AG04450 (cell line): ENCODE results near the gene ESD. TPM values are rescaled to one million over a fixed set of nuclear protein-coding genes. Genes with fewer than 3 reads are reported as not detected.
A peak's percentile ranks its signal among the peaks of the same experiment; 100 is the strongest.

Experiments
- CTCF ChIA-PET: fragments of 300-600, 350-600 bp; formaldehyde crosslinking; extraction: SDS; loops from one replicate; lab custom pipeline; 2022; ENCODE audit warnings: antibody characterized with exemption, inconsistent platforms; lab: Charles Lee
- POLR2A ChIA-PET: fragments of 350-600 bp; formaldehyde crosslinking; extraction: SDS; loops from one replicate; lab custom pipeline; 2021; ENCODE audit warnings: antibody characterized with exemption, inconsistent platforms; lab: Yijun Ruan, JAX
- DNase-seq: peaks from one replicate; pipeline ENCODE4 v3.0.0-alpha.2; 2011; ENCODE audit warnings: low read depth, low spot score
- H3K27ac ChIP-seq: one replicate; pipeline ENCODE4 v1.5.1; 2012; ENCODE audit warnings: low read depth, low read length, control low read depth
- H3K27me3 ChIP-seq: one replicate; pipeline ENCODE4 v1.6.0; 2012; ENCODE audit warnings: low read length; ENCODE audit not compliant: control insufficient read depth, insufficient read depth
- H3K4me3 ChIP-seq: 2 replicates; pipeline ENCODE4 v1.5.1; 2011; ENCODE audit warnings: mild to moderate bottlenecking, low read depth, low read length, control low read depth
- H3K9me3 ChIP-seq: 2 replicates; pipeline ENCODE4 v1.5.1; 2012; ENCODE audit warnings: low read length; ENCODE audit not compliant: control insufficient read depth, insufficient read depth
- CTCF ChIP-seq: IDR thresholded peaks from 2 replicates; pipeline ENCODE4 v1.5.1; 2011; ENCODE audit warnings: low read depth, low read length, control low read depth, inconsistent platforms
- polyA minus RNA-seq: library from RNA; depleted of rRNA, polyadenylated mRNA; stranded (reverse); fragments of >200 nt; gene quantifications from 2 replicates; pipeline ENCODE4 v1.2.3, GENCODE V29; 2011; rRNA and poly(A)+ RNA removed
- polyA plus RNA-seq: library from polyadenylated mRNA; depleted of rRNA; stranded (reverse); fragments of >200 nt; gene quantifications from 2 replicates; pipeline ENCODE4 v1.2.3, GENCODE V29; 2011; rRNA removed

ESD gene
- 180 and 208 TPM in 2 replicates for polyA plus RNA-seq
- 41.4 and 63.7 TPM in 2 replicates for polyA minus RNA-seq

- Histone ChIP-seq H3K27me3 (no peaks in the 10 kb centered on the region), H3K27ac (peak within 1 kb of the TSS; percentile 79), H3K4me3 (peak within 1 kb of the TSS; percentile 88), H3K9me3 (no peaks in the 10 kb centered on the region)
- no peak for TF ChIP-seq CTCF
- DNase-seq: peak; percentile 67
- ChIA-PET POLR2A (interaction anchor here (0.6 kb wide), 2 partner anchors 147 to 620 kb away, joined by 3 read pairs; no protein-coding TSS in a partner anchor), CTCF (no interaction called here)
Measured at GRCh38 chr13:46796515-46797474, at the start of gene ESD. Gene ESD, minus strand, starts transcription at chr13:46797161. Its CDS starts 5,748 bp downstream, at chr13:46791413.

GRCh38 chr13:46846726-46847125, 49.8 kb upstream of the ESD start:
- Histone ChIP-seq H3K27ac (no peak overlapping the region), H3K9me3 (no peaks in the 10 kb centered on the region), H3K27me3 (peaks cover 16% of the 10 kb centered on the region), H3K4me3 (no peak overlapping the region)
- no peak for DNase-seq
- no peak for TF ChIP-seq CTCF
- ChIA-PET CTCF (interaction anchor here (1.0 kb wide), 1 partner anchor 48 kb away, joined by 3 read pairs; no protein-coding TSS in a partner anchor), POLR2A (no interaction called here)

- POLR2A ChIA-PET: no interaction called here
Measured at GRCh38 chr13:46845146-46845545, 48.2 kb upstream of the ESD start.

DNA sequence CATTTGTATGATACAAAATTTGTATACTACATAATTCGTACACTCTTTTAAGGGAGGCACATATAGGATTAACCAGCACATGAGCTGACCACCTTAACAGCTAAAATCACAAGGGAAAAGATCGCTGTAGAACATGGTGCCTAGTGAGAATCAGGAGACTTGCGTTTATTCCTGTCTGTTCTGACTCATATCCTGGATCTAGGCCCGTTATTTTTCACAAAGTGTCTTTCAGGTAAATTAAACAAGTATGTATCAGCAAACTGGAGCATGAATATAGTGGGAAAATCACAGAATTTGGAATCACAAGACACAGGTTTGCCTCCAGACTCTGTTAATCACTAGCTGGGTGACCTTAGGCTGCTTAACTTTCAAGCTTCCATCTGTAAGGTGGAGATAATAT, 47.5 kb upstream of the ESD start:
- Histone ChIP-seq H3K27me3 (peaks cover 13% of the 10 kb centered on the region), H3K27ac (no peak overlapping the region), H3K9me3 (no peaks in the 10 kb centered on the region), H3K4me3 (no peak overlapping the region)
- no peak for TF ChIP-seq CTCF
- no peak for DNase-seq
- CTCF ChIA-PET: interaction anchor here (1.6 kb wide), 1 partner anchor 50 kb away, joined by 6 read pairs; no protein-coding TSS in a partner anchor
- POLR2A ChIA-PET: no interaction called here

More at GRCh38 chr13:46845146-46845545, 48.2 kb upstream of the ESD start:
- Histone ChIP-seq H3K27ac (no peak overlapping the region), H3K9me3 (no peaks in the 10 kb centered on the region), H3K27me3 (peaks cover 16% of the 10 kb centered on the region), H3K4me3 (no peak overlapping the region)
- CTCF ChIA-PET: interaction anchor here (1.6 kb wide), 1 partner anchor 49 kb away, joined by 6 read pairs; no protein-coding TSS in a partner anchor
- DNase-seq: no peak
- TF ChIP-seq CTCF: no peak

- Histone ChIP-seq H3K27ac (no peak overlapping the region), H3K27me3 (peaks cover 12% of the 10 kb centered on the region), H3K9me3 (no peaks in the 10 kb centered on the region), H3K4me3 (no peak overlapping the region)
- ChIA-PET POLR2A (interaction anchor here (0.6 kb wide), 1 partner anchor 18 kb away, joined by 4 read pairs; no protein-coding TSS in a partner anchor), CTCF (interaction anchor here (1.2 kb wide), 1 partner anchor 934 kb away, joined by 3 read pairs; no protein-coding TSS in a partner anchor)
- DNase-seq: no peak
- no peak for TF ChIP-seq CTCF
Measured at GRCh38 chr13:46839399-46839798, 42.4 kb upstream of the ESD start.
